Measurements from ENCODE around the gene SNX24. TPM values are rescaled to one million over a fixed set of nuclear protein-coding genes. Genes with fewer than 3 reads are reported as not detected.
A peak's percentile ranks its signal among the peaks of the same experiment; 100 is the strongest.

The SNX24 gene
- total and polyA plus RNA-seq, 2 experiments from 2014 or later = 18.0 to 27.5 TPM

- peaks cover 9% of the 10 kb centered on the region; the same call in 2 of the 3 replicates for H3K4me1 Mint-ChIP-seq
- no peaks in the 10 kb centered on the region for H3K36me3 ChIP-seq (ENCODE audit: insufficient read depth)
- H3F3A ChIP-seq (replicated peaks; ENCODE audit: low read depth) = no peaks in the 10 kb centered on the region
- no peak for TF ChIP-seq NANOG (IDR thresholded peaks at IDR 0.05; ENCODE audit: borderline replicate concordance)
- TF ChIP-seq, protein P1, sequence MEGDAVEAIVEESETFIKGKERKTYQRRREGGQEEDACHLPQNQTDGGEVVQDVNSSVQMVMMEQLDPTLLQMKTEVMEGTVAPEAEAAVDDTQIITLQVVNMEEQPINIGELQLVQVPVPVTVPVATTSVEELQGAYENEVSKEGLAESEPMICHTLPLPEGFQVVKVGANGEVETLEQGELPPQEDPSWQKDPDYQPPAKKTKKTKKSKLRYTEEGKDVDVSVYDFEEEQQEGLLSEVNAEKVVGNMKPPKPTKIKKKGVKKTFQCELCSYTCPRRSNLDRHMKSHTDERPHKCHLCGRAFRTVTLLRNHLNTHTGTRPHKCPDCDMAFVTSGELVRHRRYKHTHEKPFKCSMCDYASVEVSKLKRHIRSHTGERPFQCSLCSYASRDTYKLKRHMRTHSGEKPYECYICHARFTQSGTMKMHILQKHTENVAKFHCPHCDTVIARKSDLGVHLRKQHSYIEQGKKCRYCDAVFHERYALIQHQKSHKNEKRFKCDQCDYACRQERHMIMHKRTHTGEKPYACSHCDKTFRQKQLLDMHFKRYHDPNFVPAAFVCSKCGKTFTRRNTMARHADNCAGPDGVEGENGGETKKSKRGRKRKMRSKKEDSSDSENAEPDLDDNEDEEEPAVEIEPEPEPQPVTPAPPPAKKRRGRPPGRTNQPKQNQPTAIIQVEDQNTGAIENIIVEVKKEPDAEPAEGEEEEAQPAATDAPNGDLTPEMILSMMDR (conservative IDR thresholded peaks at IDR 0.05; ENCODE audit: low read depth in 2 of 2) = no peak
- TF ChIP-seq, protein P2, sequence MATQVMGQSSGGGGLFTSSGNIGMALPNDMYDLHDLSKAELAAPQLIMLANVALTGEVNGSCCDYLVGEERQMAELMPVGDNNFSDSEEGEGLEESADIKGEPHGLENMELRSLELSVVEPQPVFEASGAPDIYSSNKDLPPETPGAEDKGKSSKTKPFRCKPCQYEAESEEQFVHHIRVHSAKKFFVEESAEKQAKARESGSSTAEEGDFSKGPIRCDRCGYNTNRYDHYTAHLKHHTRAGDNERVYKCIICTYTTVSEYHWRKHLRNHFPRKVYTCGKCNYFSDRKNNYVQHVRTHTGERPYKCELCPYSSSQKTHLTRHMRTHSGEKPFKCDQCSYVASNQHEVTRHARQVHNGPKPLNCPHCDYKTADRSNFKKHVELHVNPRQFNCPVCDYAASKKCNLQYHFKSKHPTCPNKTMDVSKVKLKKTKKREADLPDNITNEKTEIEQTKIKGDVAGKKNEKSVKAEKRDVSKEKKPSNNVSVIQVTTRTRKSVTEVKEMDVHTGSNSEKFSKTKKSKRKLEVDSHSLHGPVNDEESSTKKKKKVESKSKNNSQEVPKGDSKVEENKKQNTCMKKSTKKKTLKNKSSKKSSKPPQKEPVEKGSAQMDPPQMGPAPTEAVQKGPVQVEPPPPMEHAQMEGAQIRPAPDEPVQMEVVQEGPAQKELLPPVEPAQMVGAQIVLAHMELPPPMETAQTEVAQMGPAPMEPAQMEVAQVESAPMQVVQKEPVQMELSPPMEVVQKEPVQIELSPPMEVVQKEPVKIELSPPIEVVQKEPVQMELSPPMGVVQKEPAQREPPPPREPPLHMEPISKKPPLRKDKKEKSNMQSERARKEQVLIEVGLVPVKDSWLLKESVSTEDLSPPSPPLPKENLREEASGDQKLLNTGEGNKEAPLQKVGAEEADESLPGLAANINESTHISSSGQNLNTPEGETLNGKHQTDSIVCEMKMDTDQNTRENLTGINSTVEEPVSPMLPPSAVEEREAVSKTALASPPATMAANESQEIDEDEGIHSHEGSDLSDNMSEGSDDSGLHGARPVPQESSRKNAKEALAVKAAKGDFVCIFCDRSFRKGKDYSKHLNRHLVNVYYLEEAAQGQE (IDR thresholded peaks at IDR 0.05; ENCODE audit: unreplicated experiment) = no peak
- H3K27me3 ChIP-seq (ENCODE audit: insufficient read depth) = no peaks in the 10 kb centered on the region
- H3K4me2 ChIP-seq = no peak overlapping the region
- H3K27ac Mint-ChIP-seq = no peak overlapping the region
- peaks cover 13% of the 10 kb centered on the region; the same call in 1 of the 2 replicates for H3K4me1 ChIP-seq (ENCODE audit: insufficient read depth)
- no peak overlapping the region for H3K4me3 ChIP-seq
- no peaks in the 10 kb centered on the region for H3K79me2 ChIP-seq (replicated peaks; ENCODE audit: insufficient read depth)
- H3K27ac ChIP-seq (ENCODE audit: low read depth) = peak overlapping the region; percentile 18; the same call in 1 of the 2 replicates
- peak; percentile 61 for ATAC-seq
- peak; percentile 17 for DNase-seq (ENCODE audit: low spot score)
- no peaks in the 10 kb centered on the region for H3K9me2 ChIP-seq (ENCODE audit: insufficient read depth)
- H3K9me3 Mint-ChIP-seq = no peaks in the 10 kb centered on the region
- no peak overlapping the region for H3K4me3 Mint-ChIP-seq
- no peak overlapping the region for H2AFZ ChIP-seq
- H4K20me1 ChIP-seq (replicated peaks; ENCODE audit: insufficient read depth) = no peaks in the 10 kb centered on the region
- peaks cover 2% of the 10 kb centered on the region for H3K27me3 Mint-ChIP-seq (ENCODE audit: insufficient read depth, low read depth, poor library complexity)
- H3K36me3 Mint-ChIP-seq (ENCODE audit: low read depth) = no peaks in the 10 kb centered on the region
These were observed 161.8 kb downstream of the SNX24 start for GRCh38 chr5:123007182-123007581.

DNA sequence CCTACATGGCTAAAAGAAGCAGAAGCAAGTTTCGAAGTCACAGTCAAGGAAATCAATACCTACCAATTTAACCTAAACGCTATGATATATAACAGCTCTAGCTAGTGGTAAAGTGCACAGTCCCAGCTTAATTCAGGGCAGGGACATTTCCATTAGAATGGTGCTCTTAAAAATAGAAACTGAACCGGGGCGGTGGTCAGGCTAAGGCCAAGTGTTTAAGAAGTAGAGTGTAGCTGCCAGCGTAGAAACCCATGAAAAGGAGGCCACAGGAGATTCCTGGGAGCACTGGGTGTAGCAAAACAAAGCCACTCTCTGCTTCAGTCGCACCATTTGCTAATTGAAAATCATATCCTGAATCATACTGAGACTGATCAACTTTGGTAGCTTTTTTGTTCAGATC lies 162.3 kb downstream of the SNX24 start:
- Histone ChIP-seq H4K20me1 (replicated peaks; ENCODE audit: insufficient read depth) (no peaks in the 10 kb centered on the region), H3F3A (replicated peaks; ENCODE audit: low read depth) (no peaks in the 10 kb centered on the region), H3K9me2 (ENCODE audit: insufficient read depth) (no peaks in the 10 kb centered on the region), H3K27ac (ENCODE audit: low read depth) (peak overlapping the region; percentile 18; the same call in 1 of the 2 replicates), H3K4me2 (peak overlapping the region; percentile 44; the same call in 1 of the 2 replicates), H3K4me3 (no peak overlapping the region), H3K36me3 (ENCODE audit: insufficient read depth) (no peaks in the 10 kb centered on the region), H3K79me2 (replicated peaks; ENCODE audit: insufficient read depth) (no peaks in the 10 kb centered on the region), H2AFZ (no peak overlapping the region), H3K4me1 (ENCODE audit: insufficient read depth) (peaks cover 13% of the 10 kb centered on the region; the same call in 1 of the 2 replicates), H3K27me3 (ENCODE audit: insufficient read depth) (no peaks in the 10 kb centered on the region)
- peak; percentile 42 for ATAC-seq
- Mint-ChIP-seq H3K36me3 (ENCODE audit: low read depth) (no peaks in the 10 kb centered on the region), H3K27me3 (ENCODE audit: insufficient read depth, low read depth, poor library complexity) (peaks cover 2% of the 10 kb centered on the region), H3K4me3 (no peak overlapping the region), H3K27ac (no peak overlapping the region; the same call in 1 of the 2 replicates), H3K9me3 (no peaks in the 10 kb centered on the region), H3K4me1 (peaks cover 9% of the 10 kb centered on the region; the same call in 2 of the 3 replicates)
- no peak for DNase-seq (ENCODE audit: low spot score)
- TF ChIP-seq ZNF114 (CRISPR knock-in tag; IDR thresholded peaks at IDR 0.05) (no peak), ZNF331 (CRISPR knock-in tag; IDR thresholded peaks at IDR 0.05; ENCODE audit: low read depth) (no peak), JUNB (IDR thresholded peaks at IDR 0.05; ENCODE audit: unreplicated experiment) (no peak), EZH2phosphoT487 (IDR thresholded peaks at IDR 0.05; ENCODE audit: unreplicated experiment) (no peak), POLR2AphosphoS5 (IDR thresholded peaks at IDR 0.05; ENCODE audit: low read depth) (no peak), EZH2 (IDR thresholded peaks at IDR 0.05; ENCODE audit: low read depth, unreplicated experiment) (no peak), CREB1 (CRISPR knock-in tag; IDR thresholded peaks at IDR 0.05; ENCODE audit: low read depth) (no peak), NANOG (IDR thresholded peaks at IDR 0.05; ENCODE audit: borderline replicate concordance) (no peak), ETS1 (IDR thresholded peaks at IDR 0.05) (no peak)
- TF ChIP-seq, protein P2 (IDR thresholded peaks at IDR 0.05; ENCODE audit: unreplicated experiment) = no peak

All from GM23338 (cell line).